ENCODE results near the gene DENND4C.
"Not testable (repeated sequence)": the region's sequence is repeated elsewhere in the genome, so short reads cannot be mapped to it uniquely, and the experiment has no call there.

Gene DENND4C

DNA sequence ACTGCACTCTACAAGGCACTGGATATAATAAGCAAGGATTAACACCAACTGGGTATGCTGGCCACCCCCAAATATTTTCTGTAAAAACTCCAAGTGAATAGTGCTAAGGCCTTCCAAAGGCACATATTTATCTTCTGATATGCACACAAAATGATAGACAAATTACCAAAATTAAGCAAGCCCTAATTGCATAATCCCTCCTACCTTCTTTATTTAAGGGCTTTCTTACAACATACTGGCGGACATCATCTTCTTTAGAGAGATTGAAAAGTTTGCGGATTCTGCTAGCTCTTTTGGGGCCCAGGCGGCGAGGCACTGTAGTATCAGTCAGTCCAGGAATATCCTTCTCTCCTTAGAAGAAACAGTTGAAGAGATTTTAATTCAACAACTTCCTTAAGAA, 147.7 kb downstream of the DENND4C start:
- Histone ChIP-seq H3K36me3 (ENCODE audit: control insufficient read depth in 5 of 5, insufficient read depth in 5 of 5, low read length in 5 of 5) (peaks cover 41 to 59% (median 45%) of the 10 kb centered on the region in 5 donors), H3K27ac (ENCODE audit: low read depth, low read length) (peak overlapping the region; percentile 81), H3K27me3 (ENCODE audit: control insufficient read depth in 5 of 5, insufficient read depth in 4 of 5, low read length in 5 of 5) (no peaks in the 10 kb centered on the region), H3K9me3 (ENCODE audit: control insufficient read depth in 5 of 5, low read length in 5 of 5) (no peaks in the 10 kb centered on the region), H3K9ac (ENCODE audit: low read length in 5 of 5) (peak overlapping the region in 4 of 5 donors; percentile 45 to 98 (median 76)), H3K4me1 (ENCODE audit: control insufficient read depth in 5 of 5, insufficient read depth in 5 of 5, low read length in 5 of 5) (peaks cover 0 to 37% (median 34%) of the 10 kb centered on the region in 5 donors), H3K4me3 (ENCODE audit: low read depth in 1 of 5, low read length in 5 of 5) (peak overlapping the region in 1 of 5 donors; percentile 39)

DNA sequence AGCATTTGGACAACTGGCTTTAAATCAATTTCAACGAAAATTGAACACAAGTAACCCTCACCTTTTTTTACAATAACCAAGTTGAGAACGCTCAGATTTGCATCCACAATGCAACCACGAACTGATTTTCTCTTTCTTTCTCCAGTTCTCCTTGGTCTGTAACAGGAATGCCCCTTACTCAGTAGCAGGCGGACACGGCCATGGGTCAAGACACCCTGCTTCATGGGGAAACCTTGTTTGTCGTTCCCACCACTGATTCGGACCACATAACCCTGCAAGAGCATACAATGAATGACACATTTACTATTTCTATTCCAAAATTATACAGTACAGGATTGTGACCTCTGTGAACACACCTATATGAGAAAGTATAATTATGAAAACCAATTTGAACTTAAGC, 148.2 kb downstream of the DENND4C start:
- Histone ChIP-seq H3K36me3 (ENCODE audit: control insufficient read depth in 5 of 5, insufficient read depth in 5 of 5, low read length in 5 of 5) (peaks cover 36 to 55% (median 45%) of the 10 kb centered on the region in 5 donors), H3K4me3 (ENCODE audit: low read depth in 1 of 5, low read length in 5 of 5) (peak overlapping the region; percentile 39 to 99 (median 92)), H3K9me3 (ENCODE audit: control insufficient read depth in 5 of 5, low read length in 5 of 5) (no peaks in the 10 kb centered on the region), H3K4me1 (ENCODE audit: control insufficient read depth in 5 of 5, insufficient read depth in 5 of 5, low read length in 5 of 5) (peaks cover 0 to 37% (median 34%) of the 10 kb centered on the region in 5 donors), H3K9ac (ENCODE audit: low read length in 5 of 5) (peak overlapping the region; percentile 45 to 98 (median 87)), H3K27ac (ENCODE audit: low read depth, low read length) (peak overlapping the region; percentile 81), H3K27me3 (ENCODE audit: control insufficient read depth in 5 of 5, insufficient read depth in 4 of 5, low read length in 5 of 5) (no peaks in the 10 kb centered on the region)

DNA sequence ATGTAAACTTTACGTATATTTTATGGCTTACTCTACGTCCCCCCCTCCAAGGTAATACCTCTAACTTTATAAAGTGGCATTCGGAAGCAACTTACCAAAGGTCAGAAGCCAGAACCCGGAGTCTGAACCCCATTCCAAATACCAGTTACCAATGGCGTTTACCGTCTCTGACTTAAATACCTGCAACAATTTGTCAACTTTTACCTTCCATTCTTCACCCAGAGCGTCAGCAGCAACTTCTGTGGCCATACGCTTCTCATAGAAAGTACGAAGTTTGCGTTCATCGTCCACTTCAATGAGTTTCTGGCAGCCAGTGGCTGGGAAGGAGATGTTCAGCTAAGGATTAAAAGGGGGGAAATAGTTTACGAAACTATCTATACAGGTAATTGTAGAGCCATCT, 148.8 kb downstream of the DENND4C start:
- Histone ChIP-seq H3K27me3 (ENCODE audit: control insufficient read depth in 5 of 5, insufficient read depth in 4 of 5, low read length in 5 of 5) (no peaks in the 10 kb centered on the region), H3K9me3 (ENCODE audit: control insufficient read depth in 5 of 5, low read length in 5 of 5) (no peaks in the 10 kb centered on the region), H3K9ac (ENCODE audit: low read length in 5 of 5) (peak overlapping the region; percentile 84 to 98 (median 90)), H3K36me3 (ENCODE audit: control insufficient read depth in 5 of 5, insufficient read depth in 5 of 5, low read length in 5 of 5) (peaks cover 31 to 49% (median 40%) of the 10 kb centered on the region in 5 donors), H3K4me3 (ENCODE audit: low read depth in 1 of 5, low read length in 5 of 5) (peak overlapping the region; percentile 78 to 99 (median 97)), H3K4me1 (ENCODE audit: control insufficient read depth in 5 of 5, insufficient read depth in 5 of 5, low read length in 5 of 5) (peaks cover 0 to 37% (median 34%) of the 10 kb centered on the region in 5 donors), H3K27ac (ENCODE audit: low read depth, low read length) (peak overlapping the region; percentile 81)

DNA sequence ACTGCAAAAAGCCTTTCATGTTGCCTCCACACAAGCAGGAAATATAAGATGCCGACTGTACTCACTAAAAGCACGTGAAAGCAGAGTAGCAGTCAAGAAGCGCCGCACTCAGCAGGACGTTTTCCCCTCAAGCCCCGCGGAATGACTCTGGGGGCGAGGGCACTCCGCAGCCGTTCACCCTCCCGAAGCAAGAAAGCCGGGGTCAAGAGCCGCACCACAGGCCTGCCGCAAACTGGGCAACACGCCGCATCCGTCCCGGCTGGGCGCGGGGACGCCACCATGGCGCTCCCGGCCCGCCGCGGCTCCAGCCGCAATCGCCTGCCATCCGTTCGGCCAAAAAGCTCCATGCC, 149.2 kb downstream of the DENND4C start:
- Histone ChIP-seq H3K36me3 (ENCODE audit: control insufficient read depth in 5 of 5, insufficient read depth in 5 of 5, low read length in 5 of 5) (peaks cover 29 to 45% (median 36%) of the 10 kb centered on the region in 5 donors), H3K4me3 (ENCODE audit: low read depth in 1 of 5, low read length in 5 of 5) (peak overlapping the region; percentile 78 to 99 (median 97)), H3K27ac (ENCODE audit: low read depth, low read length) (peak overlapping the region; percentile 81), H3K9me3 (ENCODE audit: control insufficient read depth in 5 of 5, low read length in 5 of 5) (no peaks in the 10 kb centered on the region), H3K27me3 (ENCODE audit: control insufficient read depth in 5 of 5, insufficient read depth in 4 of 5, low read length in 5 of 5) (no peaks in the 10 kb centered on the region), H3K9ac (ENCODE audit: low read length in 5 of 5) (peak overlapping the region; percentile 84 to 98 (median 90)), H3K4me1 (ENCODE audit: control insufficient read depth in 5 of 5, insufficient read depth in 5 of 5, low read length in 5 of 5) (peaks cover 0 to 37% (median 34%) of the 10 kb centered on the region in 5 donors)

DNA sequence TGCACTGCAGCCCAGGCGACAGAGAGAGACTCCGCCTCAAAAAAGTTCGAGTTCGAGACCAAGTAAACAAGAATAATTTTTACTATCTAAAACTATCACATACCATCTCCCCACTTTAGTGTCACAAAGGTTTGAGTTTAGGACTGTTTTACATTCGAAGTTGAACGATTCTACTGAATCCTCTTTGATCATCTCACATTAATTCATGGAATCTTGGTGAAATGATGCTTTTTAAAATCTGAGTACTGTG, 150.3 kb downstream of the DENND4C start:
- Histone ChIP-seq H3K9ac (ENCODE audit: low read length in 5 of 5) (peak overlapping the region in 4 of 5 donors; percentile 81 to 98 (median 84)), H3K27ac (ENCODE audit: low read depth, low read length) (peak overlapping the region; percentile 81), H3K27me3 (ENCODE audit: control insufficient read depth in 5 of 5, insufficient read depth in 4 of 5, low read length in 5 of 5) (no peaks in the 10 kb centered on the region), H3K36me3 (ENCODE audit: control insufficient read depth in 5 of 5, insufficient read depth in 5 of 5, low read length in 5 of 5) (peaks cover 24 to 34% (median 25%) of the 10 kb centered on the region in 5 donors), H3K4me1 (ENCODE audit: control insufficient read depth in 5 of 5, insufficient read depth in 5 of 5, low read length in 5 of 5) (peaks cover 0 to 37% (median 34%) of the 10 kb centered on the region in 5 donors), H3K4me3 (ENCODE audit: low read depth in 1 of 5, low read length in 5 of 5) (peak overlapping the region; percentile 78 to 99 (median 97)), H3K9me3 (ENCODE audit: control insufficient read depth in 5 of 5, low read length in 5 of 5) (no peaks in the 10 kb centered on the region)

DNA sequence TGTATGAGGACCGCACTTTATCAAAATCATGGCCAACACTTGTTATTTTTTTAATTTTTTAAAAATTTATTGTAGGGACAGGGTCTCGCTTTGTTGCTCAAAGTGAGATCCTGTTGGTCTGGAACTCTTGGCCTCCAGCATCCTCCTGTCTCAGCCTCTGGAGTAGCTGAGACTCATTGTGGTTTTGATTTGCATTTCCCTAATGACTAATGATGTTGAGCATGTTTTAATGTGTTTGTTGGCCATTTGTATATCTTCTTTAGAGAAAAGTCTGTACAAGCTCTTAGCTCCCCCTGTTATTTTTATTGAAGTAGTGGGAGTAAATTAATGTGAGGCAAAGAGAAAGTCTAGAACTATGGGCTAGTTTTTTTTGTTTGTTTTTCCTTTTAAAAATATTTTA, 151.2 kb downstream of the DENND4C start:
- Histone ChIP-seq H3K9ac (ENCODE audit: low read length in 5 of 5) (no peak overlapping the region), H3K9me3 (ENCODE audit: control insufficient read depth in 5 of 5, low read length in 5 of 5) (no peaks in the 10 kb centered on the region), H3K4me3 (ENCODE audit: low read depth in 1 of 5, low read length in 5 of 5) (no peak overlapping the region), H3K36me3 (ENCODE audit: control insufficient read depth in 5 of 5, insufficient read depth in 5 of 5, low read length in 5 of 5) (peaks cover 15 to 25% (median 16%) of the 10 kb centered on the region in 5 donors), H3K27me3 (ENCODE audit: control insufficient read depth in 5 of 5, insufficient read depth in 4 of 5, low read length in 5 of 5) (no peaks in the 10 kb centered on the region), H3K27ac (ENCODE audit: low read depth, low read length) (no peak overlapping the region), H3K4me1 (ENCODE audit: control insufficient read depth in 5 of 5, insufficient read depth in 5 of 5, low read length in 5 of 5) (peaks cover 0 to 39% (median 34%) of the 10 kb centered on the region in 5 donors)

DNA sequence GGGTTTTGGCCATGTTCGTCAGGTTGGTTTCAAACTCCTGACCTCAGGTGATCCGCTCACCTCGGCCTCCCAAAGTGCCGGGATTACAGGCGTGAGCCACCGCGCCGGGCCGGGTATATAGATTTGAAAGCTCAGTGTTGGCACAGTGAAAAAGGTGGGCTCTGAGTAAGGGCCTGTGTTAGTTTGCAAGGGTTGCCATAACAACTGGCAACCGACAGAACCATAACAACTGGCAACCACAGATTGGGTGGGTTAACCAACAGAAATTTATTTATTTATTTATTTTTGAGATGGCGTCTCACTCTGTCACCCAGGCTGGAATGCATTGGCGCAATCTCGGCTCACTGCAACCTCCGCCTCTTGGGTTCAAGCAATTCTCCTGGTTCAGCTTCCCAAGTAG, 154.7 kb downstream of the DENND4C start:
- H3K9ac ChIP-seq (ENCODE audit: low read length in 5 of 5); H3K27ac ChIP-seq (ENCODE audit: low read depth, low read length); H3K4me3 ChIP-seq (ENCODE audit: low read depth in 1 of 5, low read length in 5 of 5); H3K9me3 ChIP-seq (ENCODE audit: control insufficient read depth in 5 of 5, low read length in 5 of 5); H3K36me3 ChIP-seq (ENCODE audit: control insufficient read depth in 5 of 5, insufficient read depth in 5 of 5, low read length in 5 of 5); H3K27me3 ChIP-seq (ENCODE audit: control insufficient read depth in 5 of 5, insufficient read depth in 4 of 5, low read length in 5 of 5): not testable (repeated sequence)
- H3K4me1 ChIP-seq (ENCODE audit: control insufficient read depth in 5 of 5, insufficient read depth in 5 of 5, low read length in 5 of 5): peaks cover 0 to 13% (median 8%) of the 10 kb centered on the region in 5 donors

DNA sequence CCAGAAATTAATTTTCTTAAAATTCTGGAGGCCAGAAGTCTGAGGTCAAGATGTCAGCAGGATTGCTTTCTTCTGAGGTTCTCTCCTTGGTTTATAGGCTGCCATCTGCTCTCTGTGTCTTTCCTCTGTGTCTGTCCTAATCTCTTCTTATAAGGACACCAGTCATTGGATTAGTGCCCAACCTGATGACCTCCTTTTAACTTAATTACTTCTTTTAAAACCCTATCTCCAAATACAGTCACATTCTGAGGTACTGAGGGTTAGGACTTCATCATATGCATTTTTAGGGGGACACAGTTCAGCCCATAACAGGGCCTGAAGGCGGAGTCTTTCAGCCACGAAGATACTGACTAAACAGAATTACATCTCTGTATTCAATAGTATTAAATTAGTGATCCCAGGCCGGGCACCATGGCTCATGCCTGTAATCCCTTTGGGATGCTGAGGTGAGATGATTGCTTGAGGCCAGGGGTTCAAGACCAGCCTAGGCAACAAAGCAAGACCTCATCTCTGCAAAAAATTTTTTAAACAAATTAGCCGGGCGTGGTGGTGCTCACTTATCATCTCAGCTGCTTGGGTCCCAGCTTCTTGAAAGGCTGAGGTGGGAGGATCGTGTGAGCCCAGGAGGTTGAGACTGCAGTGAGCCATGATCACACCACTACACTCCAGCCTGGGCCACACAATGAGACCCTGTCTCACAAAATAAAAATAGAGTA, 155.5 kb downstream of the DENND4C start:
- Histone ChIP-seq H3K27me3 (ENCODE audit: control insufficient read depth in 5 of 5, insufficient read depth in 4 of 5, low read length in 5 of 5) (no peaks in the 10 kb centered on the region), H3K27ac (ENCODE audit: low read depth, low read length) (no peak overlapping the region)

DNA sequence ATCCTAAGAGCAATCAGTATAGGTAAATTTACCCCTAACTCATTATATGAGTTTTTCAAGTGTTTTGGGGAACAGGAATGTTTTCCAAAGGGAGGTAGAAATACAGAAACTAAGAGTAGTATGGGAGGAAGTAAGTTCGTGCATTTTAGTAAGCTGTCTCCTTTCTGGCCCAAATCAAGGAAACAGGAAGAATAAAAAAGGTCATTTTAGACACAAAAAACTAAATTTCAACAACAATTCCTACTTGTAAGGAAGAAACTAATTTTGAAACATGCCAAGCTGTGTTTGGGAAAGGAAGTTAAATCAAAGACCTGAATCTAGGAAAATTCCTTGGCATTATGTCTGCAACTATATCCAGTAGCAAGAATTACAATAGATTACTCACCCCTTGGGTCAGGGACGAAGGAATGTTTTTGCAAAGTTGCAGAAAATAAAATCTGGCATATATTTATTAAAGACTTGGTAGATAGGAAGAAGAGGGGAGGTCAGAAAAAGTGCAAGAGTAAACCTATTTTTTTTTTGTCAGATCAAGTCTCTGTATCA, 156.1 kb downstream of the DENND4C start:
- H3K27ac ChIP-seq (ENCODE audit: low read depth, low read length): no peak overlapping the region
- H3K4me1 ChIP-seq (ENCODE audit: control insufficient read depth in 5 of 5, insufficient read depth in 5 of 5, low read length in 5 of 5): peaks cover 0 to 6% (median 0%) of the 10 kb centered on the region in 5 donors
- no peaks in the 10 kb centered on the region for H3K9me3 ChIP-seq (ENCODE audit: control insufficient read depth in 5 of 5, low read length in 5 of 5)
- no peaks in the 10 kb centered on the region for H3K27me3 ChIP-seq (ENCODE audit: control insufficient read depth in 5 of 5, insufficient read depth in 4 of 5, low read length in 5 of 5)
- H3K36me3 ChIP-seq (ENCODE audit: control insufficient read depth in 5 of 5, insufficient read depth in 5 of 5, low read length in 5 of 5): no peaks in the 10 kb centered on the region
- no peak overlapping the region for H3K9ac ChIP-seq (ENCODE audit: low read length in 5 of 5)
- H3K4me3 ChIP-seq (ENCODE audit: low read depth in 1 of 5, low read length in 5 of 5): no peak overlapping the region

More for the DNA sequence above, 155.5 kb downstream of the DENND4C start:
- Histone ChIP-seq H3K4me1 (ENCODE audit: control insufficient read depth in 5 of 5, insufficient read depth in 5 of 5, low read length in 5 of 5) (peaks cover 0 to 9% (median 2%) of the 10 kb centered on the region in 5 donors), H3K9ac (ENCODE audit: low read length in 5 of 5) (no peak overlapping the region), H3K4me3 (ENCODE audit: low read depth in 1 of 5, low read length in 5 of 5) (no peak overlapping the region), H3K36me3 (ENCODE audit: control insufficient read depth in 5 of 5, insufficient read depth in 5 of 5, low read length in 5 of 5) (no peaks in the 10 kb centered on the region), H3K9me3 (ENCODE audit: control insufficient read depth in 5 of 5, low read length in 5 of 5) (no peaks in the 10 kb centered on the region)

DNA sequence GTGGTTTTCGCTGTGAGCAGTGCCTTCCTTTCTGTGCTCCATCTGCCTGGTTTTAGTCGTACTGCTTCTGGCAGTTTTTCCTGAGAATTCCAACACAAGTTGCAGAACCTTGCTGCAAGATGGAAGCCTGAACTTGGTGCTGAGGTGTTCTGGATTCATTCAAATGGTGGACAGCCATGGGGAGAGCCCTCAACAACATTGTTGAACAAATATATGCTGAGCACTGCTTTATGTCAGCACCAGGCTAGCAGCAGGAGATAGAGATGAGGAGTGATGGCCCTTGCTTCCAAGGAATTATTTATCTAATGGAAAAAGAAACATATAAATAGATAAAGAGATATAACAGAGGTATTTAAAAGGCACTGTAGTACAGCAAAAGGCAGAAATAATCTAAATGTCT, 156.8 kb downstream of the DENND4C start:
- H3K4me3 ChIP-seq (ENCODE audit: low read depth in 1 of 5, low read length in 5 of 5): no peak overlapping the region
- H3K9ac ChIP-seq (ENCODE audit: low read length in 5 of 5): no peak overlapping the region
- H3K27ac ChIP-seq (ENCODE audit: low read depth, low read length): no peak overlapping the region
- no peaks in the 10 kb centered on the region for H3K27me3 ChIP-seq (ENCODE audit: control insufficient read depth in 5 of 5, insufficient read depth in 4 of 5, low read length in 5 of 5)
- H3K9me3 ChIP-seq (ENCODE audit: control insufficient read depth in 5 of 5, low read length in 5 of 5): no peaks in the 10 kb centered on the region
- H3K36me3 ChIP-seq (ENCODE audit: control insufficient read depth in 5 of 5, insufficient read depth in 5 of 5, low read length in 5 of 5): no peaks in the 10 kb centered on the region
- peaks cover 0 to 6% (median 0%) of the 10 kb centered on the region in 5 donors for H3K4me1 ChIP-seq (ENCODE audit: control insufficient read depth in 5 of 5, insufficient read depth in 5 of 5, low read length in 5 of 5)
